Ishikawa (cell line): ENCODE measurements around the gene APOL6.
A peak's percentile ranks its signal among the peaks of the same experiment; 100 is the strongest.

Experiments used
- CEBPB ChIP-seq: IDR thresholded peaks from 2 replicates; pipeline ENCODE4 v1.6.1; 2012
- CREB1 ChIP-seq: IDR thresholded peaks from 2 replicates; pipeline ENCODE4 v1.6.1; 2012; ENCODE audit warnings: low read depth
- EGR1 ChIP-seq: IDR thresholded peaks from 2 replicates; pipeline ENCODE4 v1.6.1; 2012
- EP300 ChIP-seq: IDR thresholded peaks from 2 replicates; pipeline ENCODE4 v1.6.1; 2012; ENCODE audit warnings: borderline replicate concordance
- FOXM1 ChIP-seq: IDR thresholded peaks from 2 replicates; pipeline ENCODE4 v1.6.1; 2012; ENCODE audit warnings: low read depth, borderline replicate concordance
- MAX ChIP-seq: IDR thresholded peaks from 2 replicates; pipeline ENCODE4 v1.6.1; 2012
- NFIC ChIP-seq: IDR thresholded peaks from 2 replicates; pipeline ENCODE4 v1.6.1; 2012
- RAD21 ChIP-seq: IDR thresholded peaks from 2 replicates; pipeline ENCODE4 v1.6.1; 2012; ENCODE audit warnings: low read depth
- TAF1 ChIP-seq: IDR thresholded peaks from 2 replicates; pipeline ENCODE4 v1.6.1; 2012; ENCODE audit warnings: low read depth, mild to moderate bottlenecking
- TCF12 ChIP-seq: IDR thresholded peaks from 2 replicates; pipeline ENCODE4 v1.6.1; 2012; ENCODE audit warnings: low read depth
- TEAD4 ChIP-seq: IDR thresholded peaks from 2 replicates; pipeline ENCODE4 v1.6.1; 2012
- YY1 ChIP-seq: IDR thresholded peaks from 2 replicates; pipeline ENCODE4 v1.6.1; 2012; ENCODE audit warnings: low read depth
- ZBTB7A ChIP-seq: IDR thresholded peaks from 2 replicates; pipeline ENCODE4 v1.6.1; 2012; ENCODE audit warnings: low read depth
- TF ChIP-seq, protein P1 (sequence below): IDR thresholded peaks from 2 replicates; pipeline ENCODE4 v1.6.1; 2012
- TF ChIP-seq, protein P2 (sequence below): IDR thresholded peaks from 2 replicates; pipeline ENCODE4 v1.6.1; 2012; ENCODE audit warnings: low read depth, mild to moderate bottlenecking

APOL6 gene

GRCh38 chr22:35630387-35630793, 17.9 kb upstream of the APOL6 start:
- TF ChIP-seq TEAD4, result peak; percentile 46
- TF ChIP-seq, protein P1, sequence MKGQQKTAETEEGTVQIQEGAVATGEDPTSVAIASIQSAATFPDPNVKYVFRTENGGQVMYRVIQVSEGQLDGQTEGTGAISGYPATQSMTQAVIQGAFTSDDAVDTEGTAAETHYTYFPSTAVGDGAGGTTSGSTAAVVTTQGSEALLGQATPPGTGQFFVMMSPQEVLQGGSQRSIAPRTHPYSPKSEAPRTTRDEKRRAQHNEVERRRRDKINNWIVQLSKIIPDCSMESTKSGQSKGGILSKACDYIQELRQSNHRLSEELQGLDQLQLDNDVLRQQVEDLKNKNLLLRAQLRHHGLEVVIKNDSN, result peak; percentile 82
- no peak for TF ChIP-seq EP300

- TF ChIP-seq EP300 (no peak), EGR1 (no peak), NFIC (no peak), TAF1 (no peak), CEBPB (no peak), YY1 (no peak), TEAD4 (no peak), RAD21 (no peak), FOXM1 (no peak), ZBTB7A (no peak), CREB1 (no peak), MAX (no peak), TCF12 (no peak)
- TF ChIP-seq, protein P2, sequence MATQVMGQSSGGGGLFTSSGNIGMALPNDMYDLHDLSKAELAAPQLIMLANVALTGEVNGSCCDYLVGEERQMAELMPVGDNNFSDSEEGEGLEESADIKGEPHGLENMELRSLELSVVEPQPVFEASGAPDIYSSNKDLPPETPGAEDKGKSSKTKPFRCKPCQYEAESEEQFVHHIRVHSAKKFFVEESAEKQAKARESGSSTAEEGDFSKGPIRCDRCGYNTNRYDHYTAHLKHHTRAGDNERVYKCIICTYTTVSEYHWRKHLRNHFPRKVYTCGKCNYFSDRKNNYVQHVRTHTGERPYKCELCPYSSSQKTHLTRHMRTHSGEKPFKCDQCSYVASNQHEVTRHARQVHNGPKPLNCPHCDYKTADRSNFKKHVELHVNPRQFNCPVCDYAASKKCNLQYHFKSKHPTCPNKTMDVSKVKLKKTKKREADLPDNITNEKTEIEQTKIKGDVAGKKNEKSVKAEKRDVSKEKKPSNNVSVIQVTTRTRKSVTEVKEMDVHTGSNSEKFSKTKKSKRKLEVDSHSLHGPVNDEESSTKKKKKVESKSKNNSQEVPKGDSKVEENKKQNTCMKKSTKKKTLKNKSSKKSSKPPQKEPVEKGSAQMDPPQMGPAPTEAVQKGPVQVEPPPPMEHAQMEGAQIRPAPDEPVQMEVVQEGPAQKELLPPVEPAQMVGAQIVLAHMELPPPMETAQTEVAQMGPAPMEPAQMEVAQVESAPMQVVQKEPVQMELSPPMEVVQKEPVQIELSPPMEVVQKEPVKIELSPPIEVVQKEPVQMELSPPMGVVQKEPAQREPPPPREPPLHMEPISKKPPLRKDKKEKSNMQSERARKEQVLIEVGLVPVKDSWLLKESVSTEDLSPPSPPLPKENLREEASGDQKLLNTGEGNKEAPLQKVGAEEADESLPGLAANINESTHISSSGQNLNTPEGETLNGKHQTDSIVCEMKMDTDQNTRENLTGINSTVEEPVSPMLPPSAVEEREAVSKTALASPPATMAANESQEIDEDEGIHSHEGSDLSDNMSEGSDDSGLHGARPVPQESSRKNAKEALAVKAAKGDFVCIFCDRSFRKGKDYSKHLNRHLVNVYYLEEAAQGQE, result no peak
- TF ChIP-seq, protein P1, result no peak
These were observed 17.4 kb upstream of the APOL6 start for GRCh38 chr22:35630891-35631290.

- TF ChIP-seq FOXM1 (no peak), CEBPB (no peak), TCF12 (no peak), TEAD4 (peak; percentile 50; the same call in 1 of the 2 replicates), YY1 (no peak), RAD21 (peak; percentile 76), ZBTB7A (no peak), EGR1 (no peak)
- TF ChIP-seq, protein P1, result no peak
These were observed 16.6 kb upstream of the APOL6 start for GRCh38 chr22:35631597-35631996.

DNA sequence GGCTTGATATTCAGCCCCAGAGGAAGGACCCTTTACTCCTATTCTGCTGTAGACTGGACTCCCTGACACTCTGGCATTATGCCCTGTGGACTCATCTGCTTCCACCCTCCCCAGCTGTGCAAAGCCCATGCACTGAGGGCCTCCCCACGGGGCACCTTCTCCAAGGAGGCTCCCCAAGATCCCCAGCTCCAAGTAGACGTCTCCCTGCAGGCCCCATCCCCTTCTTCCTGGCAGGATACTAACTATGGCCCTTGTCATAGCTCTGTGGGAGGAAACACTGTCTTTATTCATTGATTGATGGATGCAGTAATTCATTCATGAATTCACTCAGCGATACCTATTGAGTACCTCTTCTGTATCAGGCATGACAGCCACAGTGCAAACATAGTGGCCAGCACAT, 15.3 kb upstream of the APOL6 start:
- TF ChIP-seq EP300 (no peak), CREB1 (no peak), FOXM1 (no peak), NFIC (no peak), CEBPB (no peak), EGR1 (no peak), ZBTB7A (no peak), RAD21 (no peak), YY1 (no peak), MAX (no peak), TCF12 (no peak), TEAD4 (no peak), TAF1 (no peak)
- TF ChIP-seq, protein P2, result no peak
- TF ChIP-seq, protein P1, result no peak

- no peak for TF ChIP-seq TEAD4
These were observed 14.7 kb upstream of the APOL6 start for GRCh38 chr22:35633520-35633919.

DNA sequence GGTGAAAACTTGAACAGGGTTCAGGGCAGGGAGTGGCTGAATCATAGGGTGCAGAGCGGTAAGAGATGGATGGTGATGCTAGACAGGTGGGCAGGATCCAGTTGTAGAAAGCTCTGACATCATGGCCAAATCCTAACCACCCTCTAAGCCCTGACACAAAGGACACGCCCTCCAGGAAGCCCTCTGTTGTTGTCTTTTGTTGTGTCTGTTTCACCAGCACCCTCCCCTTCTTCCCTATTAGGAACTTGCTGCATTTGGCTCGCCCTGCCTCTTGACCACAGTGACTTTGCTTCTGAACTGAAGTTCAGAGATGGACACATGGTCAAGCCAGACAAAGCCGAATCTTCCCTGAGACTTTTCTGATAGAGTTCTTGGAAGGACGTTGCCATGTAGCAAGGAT, 14.2 kb upstream of the APOL6 start:
- TF ChIP-seq NFIC, result no peak
- TF ChIP-seq EGR1, result no peak
- no peak for TF ChIP-seq RAD21
- TF ChIP-seq EP300, result no peak
- no peak for TF ChIP-seq CREB1
- no peak for TF ChIP-seq ZBTB7A
- TF ChIP-seq, protein P2, result no peak
- no peak for TF ChIP-seq TCF12
- TF ChIP-seq MAX, result no peak
- no peak for TF ChIP-seq TEAD4
- no peak for TF ChIP-seq CEBPB
- TF ChIP-seq YY1, result no peak
